Chondrocyte (in vitro differentiated cells): ENCODE results near the gene HOXA2. TPM values are rescaled to one million over a fixed set of nuclear protein-coding genes. Genes with fewer than 3 reads are reported as not detected.

Experiments used
- DNase-seq: peaks from one replicate; pipeline ENCODE4 v3.0.0; 2021; ENCODE audit warnings: mixed read lengths, low spot score
- H3K27ac Mint-ChIP-seq: one replicate; pipeline ENCODE4 v1.8.0; 2021; ENCODE audit warnings: mild to moderate bottlenecking, moderate library complexity, mixed read lengths; ENCODE audit not compliant: unreplicated experiment
- H3K27me3 Mint-ChIP-seq: 2 replicates; pipeline ENCODE4 v1.8.0; 2021; ENCODE audit warnings: low read depth, mixed read lengths
- H3K36me3 Mint-ChIP-seq: 2 replicates; pipeline ENCODE4 v1.8.0; 2021; ENCODE audit warnings: low read depth, mixed read lengths
- H3K4me1 Mint-ChIP-seq: 2 replicates; pipeline ENCODE4 v1.8.0; 2021; ENCODE audit warnings: low read depth, mild to moderate bottlenecking, mixed read lengths
- H3K4me3 Mint-ChIP-seq: one replicate; pipeline ENCODE4 v1.8.0; 2021; ENCODE audit warnings: mild to moderate bottlenecking, moderate library complexity, mixed read lengths; ENCODE audit not compliant: unreplicated experiment
- H3K9me3 Mint-ChIP-seq: 2 replicates; pipeline ENCODE4 v1.8.0; 2021; ENCODE audit warnings: low read depth, mixed read lengths
- total RNA-seq: library from RNA; stranded (reverse); gene quantifications from 3 replicates; pipeline ENCODE4 v1.2.1, GENCODE V29; 2021
- TF ChIP-seq, protein P1 (sequence below): fragments of 200-600 bp; sonication (generic); IDR thresholded peaks from 2 replicates; pipeline ENCODE4 v1.5.0; 2021; ENCODE audit warnings: antibody characterized with exemption, mild to moderate bottlenecking, moderate library complexity

The HOXA2 gene
- total RNA-seq, 1 donor from 2014 or later = 10.2 TPM

DNA sequence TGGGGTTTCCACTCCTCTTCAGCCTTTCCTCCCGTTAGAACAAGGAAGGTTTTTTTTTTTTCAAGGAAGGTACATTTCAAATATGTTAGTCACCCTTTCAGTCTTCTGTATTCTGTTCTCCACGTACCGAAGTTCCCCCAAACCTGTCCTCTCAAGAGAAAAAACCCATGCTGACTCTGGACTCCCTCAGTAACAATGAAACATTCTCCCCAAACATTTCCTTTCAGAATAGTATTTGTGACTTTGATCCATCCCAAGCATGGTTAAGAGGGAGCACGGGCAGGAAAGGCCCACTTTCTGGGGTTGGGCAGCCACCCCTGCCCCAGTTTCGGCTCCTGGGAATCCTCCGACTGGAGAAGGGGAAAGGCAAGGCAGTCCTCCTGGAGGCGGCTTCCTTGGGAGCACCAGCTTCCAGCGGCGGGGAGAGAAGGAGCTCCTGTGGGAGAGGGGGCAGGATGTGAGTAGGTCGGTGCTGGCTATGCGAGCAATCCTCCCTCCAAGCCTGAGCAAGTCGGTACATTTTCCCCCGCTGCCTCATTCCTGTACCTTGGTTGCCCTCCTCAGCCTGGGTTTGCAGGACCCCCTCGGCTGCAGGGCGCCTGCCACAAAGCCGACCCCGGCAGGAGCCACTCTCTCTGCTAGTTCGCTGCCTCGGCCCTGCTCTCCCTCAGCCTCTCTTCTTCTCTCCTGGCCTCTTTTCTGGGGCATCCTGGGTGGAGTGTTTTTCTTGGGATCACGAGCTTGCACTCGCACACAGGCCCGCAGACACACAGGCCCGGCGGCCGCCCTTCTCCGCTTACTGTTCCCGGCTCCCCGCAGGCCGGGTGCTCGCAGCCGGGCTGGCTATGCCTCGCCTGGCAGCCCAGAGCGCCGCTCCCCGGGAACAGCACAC is 4.6 kb downstream of the HOXA2 start:
- H3K27ac Mint-ChIP-seq = peak overlapping the region; percentile 99
- peaks cover 20% of the 10 kb centered on the region for H3K36me3 Mint-ChIP-seq
- H3K4me3 Mint-ChIP-seq = peak overlapping the region; percentile 96
- no peaks in the 10 kb centered on the region for H3K9me3 Mint-ChIP-seq
- peaks cover 45% of the 10 kb centered on the region for H3K27me3 Mint-ChIP-seq
- TF ChIP-seq, protein P1, sequence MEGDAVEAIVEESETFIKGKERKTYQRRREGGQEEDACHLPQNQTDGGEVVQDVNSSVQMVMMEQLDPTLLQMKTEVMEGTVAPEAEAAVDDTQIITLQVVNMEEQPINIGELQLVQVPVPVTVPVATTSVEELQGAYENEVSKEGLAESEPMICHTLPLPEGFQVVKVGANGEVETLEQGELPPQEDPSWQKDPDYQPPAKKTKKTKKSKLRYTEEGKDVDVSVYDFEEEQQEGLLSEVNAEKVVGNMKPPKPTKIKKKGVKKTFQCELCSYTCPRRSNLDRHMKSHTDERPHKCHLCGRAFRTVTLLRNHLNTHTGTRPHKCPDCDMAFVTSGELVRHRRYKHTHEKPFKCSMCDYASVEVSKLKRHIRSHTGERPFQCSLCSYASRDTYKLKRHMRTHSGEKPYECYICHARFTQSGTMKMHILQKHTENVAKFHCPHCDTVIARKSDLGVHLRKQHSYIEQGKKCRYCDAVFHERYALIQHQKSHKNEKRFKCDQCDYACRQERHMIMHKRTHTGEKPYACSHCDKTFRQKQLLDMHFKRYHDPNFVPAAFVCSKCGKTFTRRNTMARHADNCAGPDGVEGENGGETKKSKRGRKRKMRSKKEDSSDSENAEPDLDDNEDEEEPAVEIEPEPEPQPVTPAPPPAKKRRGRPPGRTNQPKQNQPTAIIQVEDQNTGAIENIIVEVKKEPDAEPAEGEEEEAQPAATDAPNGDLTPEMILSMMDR = peak; percentile 20
- peaks cover 61% of the 10 kb centered on the region for H3K4me1 Mint-ChIP-seq
- DNase-seq = no peak

DNA sequence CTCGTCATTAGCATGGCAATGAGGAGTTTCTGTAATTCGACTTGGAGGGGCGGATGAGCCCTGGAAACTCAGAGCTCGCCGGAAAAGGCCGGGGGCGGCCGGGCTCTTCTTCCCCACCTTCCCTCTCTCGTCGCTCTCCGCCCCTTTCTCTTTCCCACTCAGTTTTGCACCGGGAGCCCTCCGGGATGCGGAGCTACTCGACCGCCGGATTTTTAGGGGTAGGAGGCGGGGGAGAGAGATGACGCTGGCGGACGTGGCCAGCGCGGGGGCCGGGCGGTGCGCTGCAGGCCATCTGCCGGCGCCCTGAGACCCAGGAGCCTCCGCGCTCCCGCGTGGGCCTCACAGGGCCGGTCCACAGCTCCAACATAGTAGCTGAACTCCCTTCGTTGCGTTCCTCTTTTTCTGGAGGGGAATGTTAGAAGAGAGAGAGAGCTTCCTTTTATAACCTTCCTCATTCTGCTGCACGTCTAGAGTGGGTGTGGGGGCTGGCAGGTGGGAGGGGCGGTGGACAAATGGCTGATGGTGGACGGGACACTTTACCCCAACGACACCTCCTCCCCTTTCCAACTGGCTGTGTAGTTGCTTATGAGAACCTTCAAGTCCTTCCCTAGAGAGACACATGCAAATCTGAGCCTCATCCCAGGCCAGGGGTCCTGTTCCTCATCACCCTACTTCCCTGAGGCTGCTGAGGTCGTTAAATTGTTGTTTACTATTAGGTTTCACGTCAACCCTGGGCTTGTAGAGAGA is 5.5 kb downstream of the HOXA2 start:
- Mint-ChIP-seq H3K4me3 (peak overlapping the region; percentile 96), H3K27ac (peak overlapping the region; percentile 99), H3K9me3 (no peaks in the 10 kb centered on the region), H3K36me3 (peaks cover 20% of the 10 kb centered on the region), H3K27me3 (peaks cover 50% of the 10 kb centered on the region), H3K4me1 (peaks cover 53% of the 10 kb centered on the region)
- DNase-seq = no peak
- TF ChIP-seq, protein P1 = no peak

DNA sequence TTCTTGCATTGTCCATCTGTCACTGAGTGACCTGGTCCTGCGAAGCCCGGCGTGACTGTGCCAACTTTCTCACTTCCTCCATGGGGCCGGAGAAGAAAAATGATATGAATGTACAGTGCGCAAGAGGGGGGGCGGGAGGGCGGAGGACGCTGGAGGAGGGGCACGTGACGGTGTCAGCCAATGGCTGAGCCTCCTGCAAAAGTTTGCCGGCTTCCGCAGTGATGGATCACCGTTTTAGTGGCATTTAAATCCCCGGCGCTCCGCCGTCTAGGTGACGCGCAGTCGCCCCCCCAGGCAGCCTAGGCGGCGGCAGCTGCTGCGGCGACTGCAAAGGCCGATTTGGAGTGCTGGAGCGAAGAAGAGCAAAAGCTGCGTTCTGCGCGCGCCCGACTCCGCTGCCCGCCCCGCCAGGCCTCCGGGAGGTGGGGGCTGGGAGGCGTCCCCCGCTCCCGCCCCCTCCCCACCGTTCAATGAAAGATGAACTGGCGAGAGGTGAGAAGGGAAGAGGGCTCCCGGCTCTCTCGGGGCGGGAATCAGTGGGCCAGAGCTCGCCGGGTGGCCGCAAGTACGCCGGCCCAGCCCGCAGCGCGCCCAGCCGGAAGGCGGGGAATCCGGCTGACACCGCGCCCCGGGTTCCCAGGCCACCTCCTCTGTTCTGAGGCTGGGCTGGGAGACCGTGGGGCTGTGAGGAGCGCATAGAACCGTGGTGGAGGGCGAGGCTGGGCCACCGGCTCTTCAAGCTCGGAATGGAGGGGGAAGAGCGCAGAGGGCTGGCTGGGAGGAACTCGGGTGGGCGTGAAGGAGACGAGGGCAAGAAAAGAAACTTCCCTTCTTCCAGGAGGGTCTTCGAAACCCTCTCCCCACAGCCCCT is 6.4 kb downstream of the HOXA2 start, which contains the start of gene HOXA1:
Gene HOXA1, minus strand, starts transcription at position 104 of the 871 bp plus-strand sequence. Its CDS starts 88 bp downstream, at position 16.
- Mint-ChIP-seq H3K36me3 (peaks cover 14% of the 10 kb centered on the region), H3K4me1 (peaks cover 46% of the 10 kb centered on the region), H3K9me3 (no peaks in the 10 kb centered on the region), H3K4me3 (peak within 1 kb of the TSS; percentile 96), H3K27ac (peak within 1 kb of the TSS; percentile 99), H3K27me3 (peaks cover 51% of the 10 kb centered on the region)
- TF ChIP-seq, protein P1 = no peak
- DNase-seq = no peak

DNA sequence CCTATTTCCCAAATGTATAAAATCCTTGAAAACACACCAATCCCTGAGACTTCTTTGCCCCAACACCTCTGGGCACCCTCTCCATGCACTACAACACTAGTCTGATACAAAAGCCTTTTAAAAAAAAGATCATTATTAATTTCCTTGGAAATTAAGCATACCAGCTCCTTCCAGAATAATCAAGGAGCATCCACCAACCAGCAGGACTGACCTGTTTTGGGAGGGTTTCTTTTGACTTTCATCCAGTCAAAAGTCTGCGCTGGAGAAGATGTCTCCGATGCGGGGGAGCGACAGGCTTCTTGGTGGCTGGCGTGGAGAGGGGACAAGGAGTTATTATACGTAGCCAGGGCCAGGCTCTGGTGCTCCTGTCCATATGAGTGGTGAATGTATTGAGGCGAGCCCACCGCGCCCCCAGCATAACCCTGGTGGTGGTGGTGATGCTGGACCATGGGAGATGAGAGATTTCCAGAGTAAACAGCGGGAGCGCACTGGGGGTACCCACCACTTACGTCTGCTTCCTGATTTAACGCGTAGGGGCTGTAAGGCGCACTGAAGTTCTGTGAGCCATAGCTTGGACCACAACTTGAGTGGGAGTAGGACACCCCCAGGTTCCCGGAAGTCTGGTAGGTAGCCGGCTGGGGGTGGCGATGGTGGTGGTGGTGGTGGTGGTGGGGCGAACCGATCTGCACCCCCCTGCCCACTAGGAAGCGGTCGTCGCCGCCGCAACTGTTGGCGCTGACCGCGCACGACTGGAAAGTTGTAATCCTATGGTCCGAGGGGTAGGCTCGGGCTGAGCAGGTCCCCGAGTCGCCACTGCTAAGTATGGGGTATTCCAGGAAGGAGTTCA is 7.2 kb downstream of the HOXA2 start:
- Mint-ChIP-seq H3K9me3 (no peaks in the 10 kb centered on the region), H3K36me3 (peaks cover 8% of the 10 kb centered on the region), H3K4me3 (peak overlapping the region; percentile 96), H3K4me1 (peaks cover 37% of the 10 kb centered on the region), H3K27me3 (peaks cover 54% of the 10 kb centered on the region), H3K27ac (peak overlapping the region; percentile 93)
- TF ChIP-seq, protein P1 = no peak
- DNase-seq = no peak
